HT-29 (cell line): ENCODE data around the gene TP53TG5. TPM values are rescaled to one million over a fixed set of nuclear protein-coding genes. Genes with fewer than 3 reads are reported as not detected.
A peak's percentile ranks its signal among the peaks of the same experiment; 100 is the strongest.
"Not testable (repeated sequence)": the region's sequence is repeated elsewhere in the genome, so short reads cannot be mapped to it uniquely, and the experiment has no call there.

ENCODE experiments used
- DNase-seq: peaks from one replicate; pipeline ENCODE4 v3.0.0-alpha.2; 2015; ENCODE audit warnings: low spot score
- total RNA-seq: library from RNA; depleted of rRNA; stranded (reverse); fragments of >200 nt; shearing (Covaris generic); gene quantifications from 2 replicates; pipeline ENCODE4 v1.2.3, GENCODE V29; 2014

TP53TG5 gene
- total RNA-seq, 1 experiment from 2014 or later = 1.6 TPM

DNA sequence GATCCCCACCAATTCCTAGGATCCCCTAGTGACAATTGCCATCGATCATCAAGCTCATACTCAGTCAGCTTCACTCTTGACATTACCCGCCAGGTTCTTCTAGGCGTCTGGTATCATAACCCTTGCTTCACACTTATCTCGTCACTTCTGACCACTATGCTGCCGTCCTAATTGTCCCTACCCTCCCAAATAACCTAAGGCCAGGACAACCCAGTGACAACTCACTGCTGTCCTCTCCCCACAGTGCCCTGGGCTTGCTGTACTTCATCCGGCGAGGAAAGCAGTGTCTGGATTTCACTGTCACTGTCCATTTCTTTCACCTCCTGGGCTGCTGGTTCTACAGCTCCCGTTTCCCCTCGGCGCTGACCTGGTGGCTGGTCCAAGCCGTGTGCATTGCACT, 11.5 kb downstream of the TP53TG5 start:
- DNase-seq = no peak

DNA sequence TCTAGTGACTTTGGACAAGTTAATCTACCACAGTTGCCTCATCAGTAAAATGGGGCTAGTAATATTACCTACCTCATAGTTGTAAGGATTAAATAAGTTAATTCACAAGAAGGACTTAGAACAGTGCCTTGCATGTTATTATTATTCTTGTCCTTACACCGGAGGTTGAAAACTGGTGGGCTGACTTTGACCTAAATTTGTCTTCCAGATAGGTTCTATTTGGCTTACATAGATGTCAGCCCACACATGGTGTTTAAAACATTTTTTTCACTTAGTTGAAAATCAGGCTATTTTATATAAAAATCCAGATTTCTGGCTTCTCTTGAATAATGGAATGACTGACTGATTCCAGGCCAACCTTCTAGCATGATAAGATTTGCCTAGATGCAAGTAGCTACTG, 11.9 kb downstream of the TP53TG5 start:
- DNase-seq = no peak

DNA sequence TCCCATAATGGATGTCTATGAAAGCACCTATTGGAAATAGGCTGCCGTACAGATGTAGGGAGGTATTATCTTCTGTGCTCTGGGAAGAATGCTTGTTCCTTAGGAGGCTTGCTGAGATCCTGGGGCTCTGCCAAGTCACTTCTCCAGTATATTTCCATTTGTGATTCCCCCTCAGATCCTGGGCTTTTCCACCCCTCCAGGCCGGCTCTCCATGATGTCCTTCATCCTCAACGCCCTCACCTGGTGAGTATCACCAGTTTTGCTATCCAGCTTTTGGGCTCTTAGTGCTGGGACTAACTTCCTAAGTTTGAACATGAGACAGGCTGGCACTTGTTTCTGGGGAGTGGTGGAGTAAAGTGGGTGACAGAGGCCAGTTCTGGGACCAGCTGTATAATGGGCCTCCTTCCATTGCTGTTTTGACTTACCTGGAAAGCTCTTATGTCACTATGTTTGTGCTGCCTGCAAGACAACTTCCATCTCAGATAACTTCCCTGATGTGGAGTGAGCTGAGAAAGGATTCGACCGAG, 12.6 kb downstream of the TP53TG5 start:
- no peak for DNase-seq

DNA sequence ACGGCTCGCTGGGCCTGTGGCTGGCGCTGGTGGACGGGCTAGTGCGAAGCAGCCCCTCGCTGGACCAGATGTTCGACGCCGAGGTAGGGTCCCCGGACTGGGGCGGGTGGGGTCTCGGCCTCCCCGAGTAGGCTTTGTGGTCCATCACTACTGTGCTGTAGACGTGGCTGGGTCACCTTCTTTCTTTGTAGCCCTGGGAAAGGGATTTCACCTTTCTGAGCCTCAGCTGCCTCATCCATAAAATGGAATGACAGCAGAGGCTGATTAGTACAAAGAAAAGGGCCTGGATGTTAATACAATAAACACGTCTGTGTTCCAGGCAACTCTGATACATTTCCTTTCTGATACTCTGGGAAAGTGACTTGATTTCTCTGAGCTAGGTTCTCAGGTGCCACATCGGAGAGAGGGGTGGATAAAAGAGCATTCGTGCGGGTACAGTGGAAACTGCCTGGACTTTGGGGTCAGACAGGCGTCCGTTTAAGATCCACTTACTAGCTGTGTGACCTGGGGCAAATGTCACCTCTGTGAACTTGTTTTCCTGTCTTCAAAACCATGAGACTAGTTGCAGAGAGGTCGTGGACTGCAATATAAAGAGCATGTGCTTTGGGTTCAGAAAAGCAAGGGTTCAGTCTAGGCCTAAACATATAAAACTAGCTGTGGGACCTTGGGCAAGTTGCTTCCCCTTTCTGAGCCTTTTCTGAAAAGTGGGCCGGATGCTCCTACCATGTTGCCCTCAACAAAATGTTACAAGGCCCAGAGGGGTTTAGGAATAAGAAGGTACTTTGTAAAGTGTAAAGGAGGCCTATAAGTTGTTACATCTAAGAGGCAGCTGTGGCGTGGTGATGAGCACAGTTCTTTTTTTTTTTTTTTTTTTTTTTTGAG, 14.3 kb downstream of the TP53TG5 start:
- DNase-seq = no peak

DNA sequence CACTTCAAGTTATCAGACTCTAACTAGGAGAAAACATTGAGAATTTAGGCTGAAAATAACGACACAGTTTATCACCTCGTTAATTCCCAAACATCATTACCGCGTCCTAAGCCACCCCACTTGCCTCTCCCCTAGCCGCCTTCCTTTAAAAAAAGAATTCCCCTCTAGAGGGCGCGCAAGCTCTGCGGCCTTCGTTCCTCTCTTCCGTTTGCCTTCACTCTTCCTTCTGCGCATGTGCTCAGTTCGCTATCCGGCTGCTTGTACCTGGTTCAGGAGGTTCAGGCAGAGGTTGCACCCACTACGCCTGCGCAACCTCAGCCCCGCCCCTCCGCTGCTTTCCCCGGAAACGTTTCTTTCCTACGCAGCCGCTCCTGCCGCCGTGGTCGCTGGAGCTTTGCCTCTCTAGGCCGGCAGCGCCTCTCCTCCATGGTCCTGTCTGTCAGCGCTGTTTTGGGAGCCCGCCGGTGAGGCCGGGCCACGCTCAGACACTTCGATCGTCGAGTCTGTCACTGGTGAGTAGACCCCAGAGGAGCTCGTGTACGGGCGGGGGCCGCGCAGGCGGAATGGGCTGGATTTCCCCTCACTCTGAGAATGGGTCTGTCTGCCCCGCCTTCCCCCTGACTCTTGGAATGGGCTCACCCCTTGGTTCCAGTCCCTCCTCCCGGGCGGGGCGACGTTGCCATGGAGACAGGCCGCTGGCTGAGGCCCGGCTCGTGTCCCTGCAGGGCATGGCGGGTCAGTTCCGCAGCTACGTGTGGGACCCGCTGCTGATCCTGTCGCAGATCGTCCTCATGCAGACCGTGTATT, 15.1 kb downstream of the TP53TG5 start, which contains the start of gene SYS1:
Gene SYS1, plus strand, starts transcription at position 353 of the 807 bp plus-strand sequence. Its CDS starts 376 bp downstream, at position 729.
- DNase-seq = peak; percentile 100

DNA sequence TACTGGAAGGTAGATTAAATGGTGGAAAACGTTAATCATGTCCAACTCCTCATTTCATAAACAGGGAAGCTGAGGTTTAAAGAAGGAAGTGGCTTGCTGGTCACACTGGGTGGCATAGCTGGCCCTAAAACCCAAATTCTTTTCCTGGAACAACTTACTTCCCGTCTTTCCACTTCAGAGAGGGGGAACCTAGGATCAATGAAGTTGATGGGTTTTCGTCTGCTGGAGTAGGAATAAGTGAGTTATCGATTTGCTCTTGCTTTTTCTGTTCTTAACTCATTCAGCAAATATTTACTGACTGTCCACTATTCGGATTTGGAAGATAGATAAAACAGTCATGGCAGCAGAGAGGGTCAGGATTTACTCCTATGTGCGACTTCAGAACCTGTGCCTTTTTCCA, 16.3 kb downstream of the TP53TG5 start:
- no peak for DNase-seq

DNA sequence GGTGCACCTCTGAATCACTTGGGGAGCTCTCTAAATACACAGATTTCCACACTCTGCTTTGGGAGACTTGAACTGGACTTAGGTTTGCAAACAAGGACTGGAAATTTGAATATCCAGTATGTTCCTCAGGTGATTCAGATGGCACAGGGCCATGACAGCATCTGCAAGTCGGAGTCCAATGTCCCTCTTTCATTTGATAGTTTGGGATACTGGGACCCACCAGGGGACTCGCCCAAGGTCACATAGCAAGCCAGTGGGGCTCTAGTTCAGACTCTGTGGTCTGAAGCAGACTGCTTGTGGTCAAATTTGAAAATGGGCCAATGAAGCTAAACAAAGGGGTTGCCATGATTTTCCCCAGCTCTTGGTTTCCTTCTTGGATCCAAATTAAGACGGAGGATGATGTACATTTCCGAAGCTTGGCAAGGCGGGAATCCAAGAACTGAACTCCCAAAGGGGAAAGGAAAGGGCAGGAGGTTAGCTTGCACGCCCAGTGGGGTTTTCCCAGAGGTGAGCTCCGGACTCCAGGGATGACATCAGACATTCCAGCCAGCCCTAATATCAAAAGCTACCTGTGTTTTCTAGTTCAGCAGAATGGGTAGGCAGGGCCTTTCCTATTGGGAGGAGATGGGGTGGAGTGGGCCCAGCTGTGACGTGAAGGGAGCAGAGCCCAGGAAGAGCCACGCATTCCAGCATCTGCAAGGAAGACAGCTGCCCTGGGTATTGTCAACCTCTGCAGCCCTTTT, 18.5 kb downstream of the TP53TG5 start:
- peak; percentile 80 for DNase-seq

DNA sequence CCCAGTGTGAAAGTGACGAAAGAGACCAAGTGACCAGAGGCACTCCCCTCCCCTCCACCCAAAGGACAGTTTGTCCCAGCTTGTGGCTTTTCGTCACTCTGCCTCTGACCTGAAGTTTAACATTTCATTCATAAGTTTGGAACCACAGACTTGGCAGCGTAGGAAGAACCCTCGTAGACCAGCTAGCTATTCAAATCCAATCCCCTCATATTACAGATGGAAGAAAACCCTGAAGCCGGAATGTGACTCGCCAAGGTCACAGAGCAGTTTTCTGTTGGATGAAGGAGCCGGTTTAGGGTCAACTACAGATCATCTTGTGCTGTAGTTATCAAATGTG, 19.1 kb downstream of the TP53TG5 start:
- no peak for DNase-seq

DNA sequence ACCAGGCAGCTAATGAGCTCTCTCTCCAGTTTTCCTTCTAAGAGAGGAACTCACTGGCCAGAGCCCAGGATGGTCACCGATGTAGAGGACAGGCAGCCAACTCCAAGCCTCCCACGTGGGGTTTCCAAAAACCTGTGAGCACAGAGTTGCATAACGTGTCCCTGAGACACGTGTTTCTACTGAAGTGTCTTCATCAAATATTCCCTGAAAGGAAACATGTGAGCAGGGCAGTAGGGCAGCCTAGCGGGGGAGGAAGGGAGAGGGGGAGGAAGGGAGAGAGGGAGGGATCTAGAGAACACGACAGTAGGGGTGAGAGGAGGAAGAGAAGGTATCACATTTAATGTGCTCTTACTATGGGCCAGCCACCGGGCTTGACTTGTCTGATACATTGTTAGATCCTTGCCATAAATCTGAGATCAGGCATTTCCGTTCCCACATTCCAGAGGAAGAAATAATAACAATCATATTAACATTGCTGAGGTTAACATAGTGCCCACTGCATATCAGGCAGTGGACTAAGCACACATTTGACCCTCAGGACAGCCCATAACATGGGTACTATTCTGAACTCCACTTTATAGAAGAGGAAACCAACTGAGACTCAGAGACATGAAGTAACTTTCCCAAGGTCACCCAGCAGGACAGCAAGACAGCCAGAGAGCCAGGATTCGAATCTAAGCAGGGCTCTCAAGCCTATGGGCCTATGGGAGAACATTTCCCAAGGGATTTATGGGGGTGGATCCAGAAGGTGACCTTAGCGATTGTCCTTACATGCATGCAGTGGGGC, 19.6 kb downstream of the TP53TG5 start:
- DNase-seq = no peak

DNA sequence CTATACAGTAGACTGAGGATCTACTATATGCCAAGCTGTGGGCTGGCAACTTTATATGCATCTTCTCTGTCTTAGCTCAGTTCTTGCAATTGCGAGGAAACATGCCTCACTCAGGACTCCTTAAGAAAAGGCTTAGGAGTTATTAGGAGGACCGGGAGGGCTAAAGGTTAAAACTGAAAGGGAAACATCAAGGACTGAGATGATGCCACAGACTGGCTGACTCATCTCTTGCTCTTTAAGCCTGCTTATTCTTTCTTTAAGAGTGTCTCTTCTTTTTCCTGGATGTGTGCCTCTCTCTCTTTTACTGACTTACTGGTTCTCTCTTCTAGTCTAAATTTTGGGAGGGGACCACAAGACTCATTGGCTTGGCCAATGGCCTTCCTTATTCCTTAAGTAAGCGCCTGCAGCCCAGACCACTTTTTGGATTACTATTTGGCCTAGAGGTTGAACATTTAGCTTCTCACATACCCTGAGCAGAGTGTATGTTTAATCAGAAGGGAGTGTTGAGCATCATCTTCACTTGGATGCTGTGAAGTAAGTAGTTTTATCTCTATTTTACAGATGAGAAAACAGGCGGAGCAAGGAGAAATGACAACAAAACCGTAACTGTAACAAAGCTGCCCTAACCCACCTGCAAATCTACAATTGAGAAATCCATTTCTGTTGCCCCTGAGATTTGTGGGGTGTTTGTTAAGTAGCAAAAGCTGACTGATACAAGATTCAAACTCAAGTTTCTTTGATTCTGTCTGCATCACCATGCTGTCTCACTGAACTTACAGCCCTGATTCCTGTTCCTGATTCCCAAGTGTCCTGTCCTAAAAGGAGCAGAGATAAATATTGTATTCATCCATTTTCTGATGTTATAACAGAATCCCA, 22.7 kb downstream of the TP53TG5 start:
- no peak for DNase-seq

DNA sequence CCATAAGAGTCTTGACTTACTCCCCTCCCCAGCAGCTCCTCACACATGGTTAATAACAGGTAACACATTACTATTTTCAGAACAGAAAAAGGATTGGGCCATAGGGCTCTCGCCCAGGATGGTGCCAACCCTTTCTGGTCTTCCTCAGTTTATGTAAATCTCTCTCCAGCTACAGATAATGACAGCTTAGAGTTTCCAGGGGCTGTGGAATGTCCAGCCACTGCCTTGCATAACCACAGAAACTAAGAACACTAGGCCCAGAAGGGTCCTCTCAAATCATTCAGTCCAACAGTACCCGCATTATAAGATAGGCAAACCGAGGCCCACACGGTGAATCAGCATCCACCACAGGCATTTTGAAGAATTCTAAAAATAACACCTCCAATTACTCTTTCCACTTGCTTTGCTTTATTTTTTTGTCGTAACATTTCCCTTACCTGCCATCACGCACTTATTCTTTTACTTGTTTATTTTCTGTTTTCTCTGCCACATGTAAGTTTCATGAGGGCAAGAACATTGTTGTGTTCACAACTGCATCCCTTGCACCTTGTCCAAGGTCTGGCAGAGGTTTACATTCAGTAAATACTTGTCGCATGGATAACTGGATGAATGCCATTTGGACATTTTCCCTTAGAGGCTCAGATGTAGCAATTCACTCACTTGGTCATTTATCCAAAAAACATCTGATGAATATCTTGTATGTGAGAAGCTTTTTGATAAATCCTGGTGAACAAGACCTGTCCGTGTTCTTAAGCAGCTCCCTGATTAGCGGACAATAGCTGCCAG, 23.5 kb downstream of the TP53TG5 start:
- DNase-seq = no peak

DNA sequence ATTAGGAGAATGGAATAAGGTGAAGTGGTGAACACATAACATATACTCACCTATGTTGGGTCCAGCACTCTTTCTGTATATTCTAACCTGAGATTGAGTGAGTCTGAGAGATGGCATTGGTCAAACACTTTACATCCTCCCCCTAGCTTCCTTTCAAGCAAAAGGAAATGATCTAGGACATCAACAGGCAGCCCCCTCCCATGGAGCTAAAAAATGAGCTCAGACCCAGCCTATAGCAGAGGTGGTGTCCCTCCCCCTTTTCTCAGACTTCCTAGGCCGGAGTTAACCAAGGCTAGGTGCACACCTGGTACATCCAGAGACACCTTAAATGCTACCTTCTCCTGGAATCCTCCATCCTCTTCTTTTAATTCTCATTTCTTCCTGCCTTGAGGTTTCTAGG, 24.4 kb downstream of the TP53TG5 start:
- DNase-seq = no peak

DNA sequence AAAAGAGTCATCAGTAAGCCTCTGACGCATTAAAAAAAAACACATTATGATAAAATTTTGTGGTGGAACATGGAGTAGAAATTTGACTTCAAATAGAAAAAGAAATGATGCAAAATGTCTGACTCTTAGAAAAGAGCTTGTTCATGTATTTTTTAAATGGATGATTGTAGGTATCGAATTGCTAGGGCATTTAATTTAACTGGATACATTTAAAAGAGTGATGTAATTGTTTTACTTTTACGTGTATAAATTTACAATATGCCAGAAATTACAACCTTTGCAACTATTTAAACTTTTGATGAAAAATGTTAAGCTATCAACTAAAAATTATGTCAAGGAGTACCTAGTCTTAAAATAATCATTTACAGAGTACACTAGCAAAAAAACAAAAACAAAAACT, 25.4 kb downstream of the TP53TG5 start:
- no peak for DNase-seq

DNA sequence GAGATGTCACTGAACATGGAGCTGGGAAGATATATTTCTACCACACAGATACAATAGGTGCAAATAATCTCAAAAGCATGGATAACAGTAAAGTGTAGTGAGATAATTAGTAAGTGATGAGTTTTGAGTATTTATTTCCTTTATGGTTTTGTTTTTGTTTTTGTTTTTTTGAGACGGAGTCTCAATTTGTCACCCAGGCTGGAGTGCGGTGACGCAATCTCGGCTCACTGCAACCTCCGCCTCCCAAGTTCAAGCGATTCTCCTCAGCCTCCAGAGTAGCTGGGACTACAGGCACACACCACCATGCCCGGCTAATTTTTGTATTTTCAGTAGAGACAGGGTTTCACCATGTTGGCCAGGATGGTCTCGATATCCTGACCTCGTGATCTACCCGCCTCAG, 27.3 kb downstream of the TP53TG5 start:
- not testable (repeated sequence) for DNase-seq

DNA sequence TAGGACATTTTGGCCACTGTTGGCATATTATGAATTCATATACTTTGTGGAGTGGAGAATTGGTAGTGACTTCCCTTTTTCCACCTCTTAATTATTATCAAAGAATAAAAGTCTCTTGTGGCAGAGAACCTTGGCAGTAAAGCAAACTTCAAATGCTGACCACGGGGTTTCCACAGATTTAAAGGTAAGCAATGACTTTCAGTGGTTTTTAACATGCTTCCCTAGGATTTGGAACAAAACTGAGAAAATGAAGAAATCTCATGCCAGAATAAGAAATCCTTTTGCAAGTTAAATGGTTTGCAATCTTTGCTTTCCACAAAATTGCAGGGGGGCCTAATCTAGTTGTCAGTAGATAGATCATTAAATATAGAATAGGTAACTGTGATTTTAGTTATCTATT, 27.9 kb downstream of the TP53TG5 start:
- DNase-seq = no peak

DNA sequence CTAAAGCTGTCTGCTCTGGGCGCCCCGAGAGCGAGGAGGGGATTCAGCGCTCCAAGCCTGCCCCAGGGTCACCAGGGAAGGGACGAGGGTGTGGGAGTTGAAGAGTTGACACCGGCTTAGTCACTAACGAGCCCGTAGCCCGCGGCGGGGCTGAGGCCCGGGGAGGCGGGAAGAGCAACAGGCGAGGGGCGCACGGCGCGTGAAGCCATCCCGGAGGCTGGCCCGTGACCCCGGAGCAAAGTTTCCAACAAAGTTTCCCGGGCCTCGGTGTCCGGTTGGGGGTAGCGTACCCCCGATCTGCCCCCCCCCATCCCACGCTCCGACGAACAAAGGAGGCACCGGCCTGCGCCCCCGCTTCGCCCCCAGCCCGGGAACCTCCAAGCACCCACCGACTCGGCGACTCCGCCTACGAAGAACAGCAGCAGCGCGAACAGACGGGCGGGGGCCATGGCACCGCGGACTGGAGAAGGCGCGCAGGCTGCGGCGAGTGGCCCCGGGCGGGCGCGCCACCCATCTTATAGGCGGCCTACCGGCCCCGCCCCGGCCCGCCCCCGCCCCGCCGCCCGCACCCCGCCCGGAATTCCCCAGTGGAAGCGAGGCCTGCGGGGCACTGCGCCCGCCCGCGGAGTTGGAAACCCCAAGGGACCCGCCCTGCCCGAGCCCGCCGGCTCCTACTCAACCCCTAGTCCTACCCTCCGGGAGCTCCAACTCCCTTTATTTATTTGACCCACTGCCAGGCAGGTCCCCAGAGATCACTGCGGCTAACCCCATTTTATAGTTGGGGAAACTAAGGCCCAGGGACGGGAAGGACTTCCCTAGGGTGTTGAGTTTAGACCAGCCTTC, 30.0 kb downstream of the TP53TG5 start, which contains the start of gene SDC4:
Gene SDC4, minus strand, starts transcription at position 489 of the 843 bp plus-strand sequence. Its CDS starts 40 bp downstream, at position 449.
- peak; percentile 80 for DNase-seq

DNA sequence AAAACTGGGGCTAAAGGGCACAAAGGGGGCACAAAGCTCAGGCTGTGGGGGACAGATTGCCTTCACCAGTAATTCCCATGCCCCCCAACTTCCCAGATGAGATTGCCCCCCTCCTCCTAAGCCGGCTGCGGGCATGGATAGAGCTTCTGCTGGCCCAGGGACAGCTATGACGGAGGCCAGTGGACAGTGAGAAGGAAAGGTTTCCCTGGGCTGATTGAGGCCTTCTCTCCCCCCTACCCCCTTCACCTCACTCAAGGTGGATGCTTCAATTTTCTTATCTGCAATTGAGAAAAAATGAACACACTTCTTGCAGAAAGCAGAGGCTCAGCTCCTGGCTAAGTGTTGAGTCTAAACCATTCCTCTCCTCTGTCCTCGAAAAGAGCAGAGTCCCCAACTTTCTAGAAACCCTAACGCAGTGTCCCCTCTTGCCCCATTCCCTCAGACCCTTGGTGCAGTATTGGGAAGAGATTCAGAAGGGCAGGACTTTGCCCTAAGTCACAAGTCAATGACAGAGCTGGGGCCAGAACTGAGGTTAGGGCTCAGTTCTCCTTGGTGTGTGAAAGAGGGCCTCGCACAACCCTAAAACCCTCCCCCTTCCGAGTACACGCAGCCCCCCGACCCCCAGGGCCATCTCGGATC, 30.7 kb downstream of the TP53TG5 start:
- peak; percentile 41 for DNase-seq

DNA sequence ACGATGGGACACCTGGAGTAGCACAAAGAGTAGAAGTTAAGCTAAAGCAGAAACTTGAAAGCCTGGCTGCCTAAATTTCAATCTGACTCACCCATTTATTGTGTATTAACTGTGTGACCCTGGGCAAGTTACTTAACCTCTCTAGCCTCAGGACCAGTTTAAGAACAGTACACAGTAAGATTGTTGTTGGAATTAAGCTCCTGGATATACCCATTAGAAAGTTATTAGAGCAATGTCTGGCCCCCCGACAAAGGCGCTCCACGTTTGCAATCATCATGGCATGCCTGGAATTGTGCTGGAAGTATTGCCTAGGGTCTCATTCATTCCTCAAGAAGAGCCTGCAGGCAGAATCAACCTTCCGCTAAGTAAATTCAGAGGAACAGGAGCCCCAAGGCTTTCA, 31.3 kb downstream of the TP53TG5 start:
- DNase-seq = peak; percentile 36
